ENCODE data around the gene RPL18.
"Not testable (repeated sequence)": the region's sequence is repeated elsewhere in the genome, so short reads cannot be mapped to it uniquely, and the experiment has no call there.

Gene RPL18

DNA sequence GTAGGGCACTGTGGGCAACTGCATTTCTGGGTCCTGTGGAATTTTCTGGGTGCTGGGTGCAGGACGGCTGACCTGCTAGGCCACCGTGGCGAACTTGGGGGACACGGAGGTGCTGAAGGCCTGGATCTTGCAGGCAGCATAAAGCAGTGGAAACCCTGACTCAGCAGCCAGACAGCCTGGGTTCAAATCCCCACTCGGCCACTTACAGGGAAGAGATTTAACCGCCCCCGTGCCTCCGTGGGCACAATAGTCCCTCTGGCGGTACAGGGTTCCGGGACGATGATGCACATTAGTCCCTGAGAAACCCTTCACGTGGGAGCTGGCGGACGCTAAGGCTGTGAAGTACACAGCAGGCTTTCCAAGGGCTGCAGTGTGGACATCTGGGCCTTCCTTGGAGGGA lies 7.1 kb downstream of the RPL18 start:
- no peak for DNase-seq

- no peak for DNase-seq
These were observed 9.3 kb downstream of the RPL18 start for GRCh38 chr19:48609571-48610108.

DNA sequence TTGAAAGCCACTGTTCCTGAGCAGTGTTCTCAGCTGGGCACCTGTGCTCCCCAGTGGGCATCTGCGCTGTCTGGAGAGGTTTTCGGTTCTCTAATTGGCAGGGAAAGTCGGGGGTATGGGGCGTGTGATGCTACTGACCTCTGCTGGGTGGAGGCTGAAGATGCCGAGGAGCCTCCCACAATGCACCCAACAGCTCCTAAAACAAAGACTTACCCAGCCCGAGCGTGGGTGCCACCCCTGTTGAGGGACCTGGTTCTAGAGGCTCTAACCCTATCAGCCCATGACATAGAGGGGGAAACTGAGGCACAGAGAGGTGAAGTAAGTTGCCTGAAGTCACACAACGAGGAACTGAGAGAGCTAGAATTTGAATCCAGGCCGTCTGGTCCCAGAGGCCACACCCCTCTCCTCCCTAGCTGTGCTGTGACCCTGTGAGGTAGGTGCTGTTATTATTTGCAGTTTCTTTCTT lies 10.1 kb downstream of the RPL18 start:
- peak; percentile 48 for DNase-seq

DNA sequence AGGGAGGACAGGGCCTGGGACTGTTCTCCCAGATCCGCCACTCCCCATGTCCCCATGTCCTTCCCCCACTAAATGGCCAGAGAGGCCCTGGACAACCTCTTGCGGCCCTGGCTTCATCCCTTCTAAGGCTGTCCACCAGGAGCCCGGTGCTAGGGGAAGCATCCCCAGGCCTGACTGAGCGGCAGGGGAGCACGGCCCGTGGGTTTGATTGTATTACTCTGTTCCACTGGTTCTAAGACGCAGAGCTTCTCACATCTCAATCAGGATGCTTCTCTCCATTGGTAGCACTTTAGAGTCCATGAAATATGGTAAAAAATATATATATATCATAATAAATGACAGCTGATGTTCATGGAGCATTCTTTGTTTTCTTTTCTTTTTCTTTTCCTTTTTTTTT lies 11.6 kb downstream of the RPL18 start:
- DNase-seq = no peak

DNA sequence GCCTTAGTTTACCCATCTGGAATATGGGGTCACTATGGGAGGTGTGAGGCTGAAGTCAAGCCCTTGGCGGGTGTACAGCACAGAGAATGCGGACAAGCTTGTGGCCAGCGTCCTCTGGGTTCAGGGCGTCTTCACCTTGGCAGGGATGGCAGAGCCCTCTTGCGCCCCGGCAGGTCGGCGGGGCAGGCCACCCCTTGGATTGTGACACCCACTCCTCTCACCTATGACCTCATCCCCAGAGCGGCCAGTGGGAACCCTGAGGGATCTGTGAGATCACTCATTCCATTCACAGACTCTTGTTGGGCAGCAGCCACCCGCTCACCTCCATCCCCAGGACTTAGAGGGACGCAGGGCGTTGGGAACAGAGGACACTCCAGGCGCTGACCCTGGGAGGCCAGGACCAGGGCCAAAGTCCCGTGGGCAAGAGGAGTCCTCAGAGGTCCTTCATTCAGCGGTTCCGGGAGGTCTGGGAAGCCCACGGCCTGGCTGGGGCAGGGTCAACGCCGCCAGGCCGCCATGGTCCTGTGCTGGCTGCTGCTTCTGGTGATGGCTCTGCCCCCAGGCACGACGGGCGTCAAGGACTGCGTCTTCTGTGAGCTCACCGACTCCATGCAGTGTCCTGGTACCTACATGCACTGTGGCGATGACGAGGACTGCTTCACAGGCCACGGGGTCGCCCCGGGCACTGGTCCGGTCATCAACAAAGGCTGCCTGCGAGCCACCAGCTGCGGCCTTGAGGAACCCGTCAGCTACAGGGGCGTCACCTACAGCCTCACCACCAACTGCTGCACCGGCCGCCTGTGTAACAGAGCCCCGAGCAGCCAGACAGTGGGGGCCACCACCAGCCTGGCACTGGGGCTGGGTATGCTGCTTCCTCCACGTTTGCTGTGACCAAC lies 12.3 kb downstream of the RPL18 start, which contains the start of gene SPACA4:
TSS of gene SPACA4 (plus strand) at position 280 of the 896 bp plus-strand sequence. CDS start at position 517, 237 bp downstream.
- DNase-seq = no peak

GRCh38 chr19:48603850-48604249 lies 15.1 kb downstream of the RPL18 start:
- DNase-seq = no peak

DNA sequence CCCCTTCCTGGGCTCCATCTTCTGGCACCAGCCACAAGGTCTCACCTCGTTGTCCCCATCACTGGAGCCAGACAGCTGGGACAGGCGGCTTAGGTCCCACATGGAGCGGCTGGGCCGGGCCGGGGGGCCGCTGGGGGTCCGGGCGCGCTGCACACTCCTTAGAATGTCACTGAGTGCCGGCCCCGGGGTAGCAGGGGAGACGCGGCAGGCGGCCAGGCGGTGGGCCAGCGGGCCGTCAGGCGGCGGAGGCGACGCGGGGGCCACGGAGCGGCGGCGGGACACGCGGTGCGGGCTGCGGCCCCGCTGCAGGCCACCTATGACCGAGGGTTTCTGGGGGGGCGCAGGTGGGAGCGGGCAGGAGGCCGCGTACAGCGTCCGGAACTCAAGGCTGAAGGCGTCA lies 15.5 kb downstream of the RPL18 start:
- DNase-seq = no peak

GRCh38 chr19:48603001-48603400 lies 16.0 kb downstream of the RPL18 start:
- no peak for DNase-seq

GRCh38 chr19:48600679-48601417 lies 18.1 kb downstream of the RPL18 start:
- no peak for DNase-seq

DNA sequence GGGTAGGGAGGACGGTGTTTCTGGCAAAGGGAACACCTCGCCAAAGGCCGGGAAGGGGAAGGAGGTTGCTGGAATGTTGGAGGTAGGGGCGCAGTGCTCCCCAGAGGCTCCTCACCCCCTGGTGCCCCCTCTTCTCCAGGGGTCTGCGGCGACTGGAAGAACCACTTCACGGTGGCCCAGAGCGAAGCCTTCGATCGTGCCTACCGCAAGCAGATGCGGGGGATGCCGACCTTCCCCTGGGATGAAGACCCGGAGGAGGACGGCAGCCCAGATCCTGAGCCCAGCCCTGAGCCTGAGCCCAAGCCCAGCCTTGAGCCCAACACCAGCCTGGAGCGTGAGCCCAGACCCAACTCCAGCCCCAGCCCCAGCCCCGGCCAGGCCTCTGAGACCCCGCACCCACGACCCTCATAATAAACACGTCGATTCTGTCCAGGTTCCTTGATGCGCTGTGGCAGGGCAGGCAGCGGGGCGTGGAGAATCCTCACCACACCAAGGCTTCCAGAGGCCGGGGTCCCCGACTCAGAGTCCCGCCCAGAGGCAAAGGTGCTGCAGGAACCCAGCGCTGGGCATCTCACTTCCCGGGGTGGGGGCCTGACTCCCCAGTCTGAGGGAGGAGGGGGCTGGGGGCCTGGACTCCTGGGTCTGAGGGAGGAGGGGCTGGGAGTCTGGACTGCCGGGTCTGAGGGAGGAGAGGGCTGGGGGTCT lies 19.8 kb downstream of the RPL18 start:
- no peak for DNase-seq

GRCh38 chr19:48596679-48597465 lies 22.1 kb downstream of the RPL18 start:
- peak; percentile 26 for DNase-seq

- no peak for DNase-seq
These were observed 22.7 kb downstream of the RPL18 start for GRCh38 chr19:48596237-48596636.

DNA sequence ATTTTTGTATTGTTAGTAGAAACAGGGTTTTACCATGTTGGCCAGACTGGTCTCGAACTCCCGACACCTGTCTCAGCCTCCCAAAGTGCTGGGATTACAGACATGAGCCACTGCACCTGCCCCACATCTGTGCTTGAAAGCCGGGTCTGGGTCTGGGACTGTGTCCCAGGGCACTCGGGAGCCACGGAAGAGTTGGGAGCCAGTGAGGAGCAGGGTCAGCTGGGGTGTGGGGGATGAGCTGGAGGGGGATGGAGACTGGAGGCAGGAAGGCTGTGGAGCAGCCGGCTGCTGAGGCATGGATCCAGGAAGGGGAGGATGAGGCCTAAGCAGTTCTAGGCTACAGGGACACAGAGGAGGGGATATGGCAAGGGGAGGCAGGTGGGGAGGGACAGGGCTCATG lies 23.1 kb downstream of the RPL18 start:
- DNase-seq = no peak

DNA sequence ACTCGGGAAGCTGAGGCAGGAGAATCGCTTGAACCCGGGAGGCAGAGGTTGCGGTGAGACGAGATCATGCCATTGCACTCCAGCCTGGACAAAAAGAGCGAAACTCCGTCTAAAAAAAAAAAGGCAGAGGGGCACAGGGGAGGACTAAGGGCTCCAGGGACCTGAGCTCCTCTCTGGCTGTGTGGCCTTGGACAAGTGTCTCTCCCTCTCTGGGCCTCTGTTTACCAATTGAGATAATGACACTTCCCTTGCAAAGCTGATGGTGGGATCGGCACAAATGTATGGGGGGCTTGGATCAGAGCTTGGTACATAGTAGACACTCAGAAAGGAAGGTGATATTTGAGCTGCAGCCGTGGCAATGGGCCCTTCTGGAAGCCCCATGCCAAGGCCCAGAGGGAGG lies 23.8 kb downstream of the RPL18 start:
- DNase-seq = no peak

DNA sequence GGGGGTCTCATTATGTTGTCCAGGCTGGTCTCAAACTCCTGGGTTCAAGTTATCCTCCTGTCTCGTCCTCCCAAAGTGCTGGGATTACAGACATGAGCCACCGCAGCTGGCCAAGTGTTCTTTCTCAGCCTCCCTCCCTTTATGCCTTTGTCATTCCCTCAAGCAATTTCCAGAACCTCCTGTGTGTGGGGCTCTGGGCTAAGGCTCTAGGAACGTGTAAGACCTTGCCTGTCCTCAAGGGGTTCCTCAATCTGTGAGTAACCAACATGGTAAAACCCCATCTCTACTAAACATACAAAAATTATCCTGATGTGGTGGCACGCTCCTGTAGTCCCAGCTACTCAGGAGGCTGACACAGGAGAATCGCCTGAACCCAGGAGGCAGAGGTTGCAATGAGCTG lies 28.0 kb downstream of the RPL18 start:
- DNase-seq = no peak

DNA sequence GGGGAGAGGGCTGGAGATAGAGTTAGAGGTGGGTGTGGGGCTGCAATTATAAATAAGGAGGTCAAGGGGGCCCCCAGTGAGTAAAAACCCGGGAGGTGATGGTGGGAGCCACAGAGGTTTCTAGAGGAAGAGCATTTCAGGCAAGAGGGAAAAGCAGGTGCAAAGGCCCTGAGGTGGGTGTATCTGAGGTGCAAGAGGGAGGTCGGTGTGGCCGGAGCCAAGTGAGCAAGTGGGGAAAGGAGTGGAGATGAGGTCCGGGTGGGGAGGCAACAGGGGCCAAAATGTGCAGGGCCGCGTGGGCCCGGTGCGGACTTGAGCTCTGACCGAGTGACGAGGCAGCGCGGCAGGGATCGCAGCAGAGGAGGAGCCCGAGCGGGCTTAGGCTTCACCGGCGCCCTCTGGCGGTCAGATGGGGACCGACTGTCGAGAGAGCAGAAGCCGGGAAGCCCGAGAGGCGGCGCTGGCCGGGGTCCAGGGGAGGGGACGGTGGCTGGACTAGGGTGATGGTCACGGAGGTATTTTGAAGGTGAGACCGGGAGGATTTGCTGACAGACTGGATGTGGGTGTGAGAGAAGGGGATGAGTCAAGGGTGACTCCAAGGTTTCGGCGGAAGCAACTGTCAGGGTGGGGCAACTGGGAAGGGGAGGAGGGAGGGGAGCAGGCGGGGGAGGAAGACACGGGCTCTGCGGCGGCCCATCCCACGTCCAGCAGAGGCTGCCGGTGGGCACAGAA lies 30.1 kb downstream of the RPL18 start:
- peak; percentile 88 for DNase-seq

GRCh38 chr19:48587387-48587786 lies 31.6 kb downstream of the RPL18 start:
- no peak for DNase-seq

- no peak for DNase-seq
These were observed 36.8 kb downstream of the RPL18 start for GRCh38 chr19:48582168-48582567.

- DNase-seq = no peak
These were observed 40.1 kb downstream of the RPL18 start for GRCh38 chr19:48578891-48579290.

- not testable (repeated sequence) for DNase-seq
These were observed 41.1 kb downstream of the RPL18 start for GRCh38 chr19:48577908-48578307.

DNA sequence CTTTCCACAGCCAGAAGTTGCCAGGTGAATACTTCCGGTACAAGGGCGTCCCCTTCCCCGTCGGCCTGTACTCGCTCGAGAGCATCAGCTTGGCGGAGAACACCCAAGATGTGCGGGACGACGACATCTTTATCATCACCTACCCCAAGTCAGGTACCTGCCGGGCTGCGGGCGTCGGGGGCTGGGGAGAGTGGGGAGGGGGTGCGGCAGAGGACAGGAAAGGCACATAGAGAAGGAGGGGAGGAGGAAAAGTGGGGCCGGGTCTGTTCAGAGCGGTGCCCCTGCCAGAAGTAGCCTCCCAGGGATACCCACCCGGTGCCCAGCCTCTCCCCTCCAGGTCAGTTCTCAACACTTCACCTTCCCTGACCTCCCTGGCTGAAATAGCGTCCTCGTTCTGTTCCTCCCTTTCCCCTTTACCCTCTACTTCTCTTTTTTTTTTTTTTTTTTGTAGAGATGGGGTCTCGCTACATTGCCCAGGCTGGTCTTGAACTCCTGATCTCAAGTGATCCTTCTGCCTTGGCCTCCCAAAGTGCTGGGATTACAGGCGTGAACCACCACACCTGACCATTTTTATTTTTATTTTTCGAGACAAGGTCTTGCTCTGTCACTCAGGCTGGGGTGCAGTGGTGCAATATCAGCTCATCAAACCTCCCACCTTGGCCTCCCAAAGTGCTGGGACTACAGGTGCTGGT lies 42.9 kb downstream of the RPL18 start:
- no peak for DNase-seq

All from activated gamma-delta T cell treated with Interleukin-2 at 50 U/mL for 16 hours (primary cell).